NK-92 (cell line): Measurements from ENCODE around the gene PLD4.
"Not testable (repeated sequence)": the region's sequence is repeated elsewhere in the genome, so short reads cannot be mapped to it uniquely, and the experiment has no call there.

Experiments
- DNase-seq: peaks from one replicate; lab custom pipeline; 2025; ENCODE audit not compliant: unreplicated experiment; lab: John Stamatoyannopoulos, UW

The PLD4 gene, protein sequence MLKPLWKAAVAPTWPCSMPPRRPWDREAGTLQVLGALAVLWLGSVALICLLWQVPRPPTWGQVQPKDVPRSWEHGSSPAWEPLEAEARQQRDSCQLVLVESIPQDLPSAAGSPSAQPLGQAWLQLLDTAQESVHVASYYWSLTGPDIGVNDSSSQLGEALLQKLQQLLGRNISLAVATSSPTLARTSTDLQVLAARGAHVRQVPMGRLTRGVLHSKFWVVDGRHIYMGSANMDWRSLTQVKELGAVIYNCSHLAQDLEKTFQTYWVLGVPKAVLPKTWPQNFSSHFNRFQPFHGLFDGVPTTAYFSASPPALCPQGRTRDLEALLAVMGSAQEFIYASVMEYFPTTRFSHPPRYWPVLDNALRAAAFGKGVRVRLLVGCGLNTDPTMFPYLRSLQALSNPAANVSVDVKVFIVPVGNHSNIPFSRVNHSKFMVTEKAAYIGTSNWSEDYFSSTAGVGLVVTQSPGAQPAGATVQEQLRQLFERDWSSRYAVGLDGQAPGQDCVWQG

DNA sequence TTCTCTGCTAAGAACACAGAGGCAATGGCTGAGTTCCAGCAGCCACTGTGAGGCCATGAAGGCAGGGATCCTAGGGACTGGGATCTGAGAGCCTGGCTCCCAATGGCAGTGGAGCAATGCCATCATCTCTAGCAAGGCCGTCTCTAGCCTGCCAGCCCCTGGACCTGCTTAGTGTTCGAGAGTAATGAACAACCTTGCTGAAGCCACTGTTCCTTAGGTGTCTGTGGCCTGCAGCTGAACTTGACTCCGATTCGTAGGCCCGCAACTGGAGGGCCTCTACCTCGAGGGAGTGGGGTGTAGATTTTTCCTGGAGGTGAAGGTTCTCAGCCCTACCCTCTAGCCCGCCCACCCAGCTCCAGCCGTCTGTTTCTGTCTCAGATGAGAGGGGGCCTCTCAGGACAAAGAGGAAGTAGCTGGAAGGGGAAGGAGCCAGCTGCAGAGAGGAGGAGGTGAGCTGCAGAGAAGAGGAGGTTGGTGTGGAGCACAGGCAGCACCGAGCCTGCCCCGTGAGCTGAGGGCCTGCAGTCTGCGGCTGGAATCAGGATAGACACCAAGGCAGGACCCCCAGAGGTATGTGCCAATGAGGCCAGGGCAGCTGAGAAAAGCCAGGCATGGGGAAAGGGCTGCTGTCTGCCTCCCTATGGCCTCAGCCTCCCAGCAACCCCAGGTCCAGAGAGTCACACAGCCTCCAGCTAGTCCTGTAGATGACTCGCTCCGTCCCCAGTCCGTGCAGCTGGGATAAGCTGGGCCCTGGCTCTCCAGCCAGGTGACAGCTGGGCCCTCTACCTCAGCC, at the start of gene PLD4:
TSS of gene PLD4 (plus strand) at position 459 of the 793 bp plus-strand sequence. CDS start 2,262 bp downstream, outside the sequence.
- DNase-seq: no peak

DNA sequence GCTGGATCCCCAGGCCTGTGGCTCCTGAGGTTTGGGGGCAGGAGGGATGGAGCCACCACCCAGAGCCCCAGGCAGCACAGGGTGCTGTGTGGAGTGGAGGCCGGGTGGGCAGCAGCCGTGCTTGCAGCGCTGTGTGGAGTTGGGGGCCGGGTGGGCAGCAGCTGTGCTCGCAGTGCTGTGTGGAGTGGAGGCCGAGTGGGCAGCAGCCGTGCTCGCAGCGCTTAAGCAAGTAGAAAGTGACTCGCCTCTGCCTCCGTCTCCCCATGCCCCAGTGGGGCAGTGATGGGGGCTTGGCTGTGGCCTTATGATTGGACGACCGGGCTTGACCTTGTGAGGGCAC, 49.3 kb upstream of the PLD4 start:
- DNase-seq: no peak

DNA sequence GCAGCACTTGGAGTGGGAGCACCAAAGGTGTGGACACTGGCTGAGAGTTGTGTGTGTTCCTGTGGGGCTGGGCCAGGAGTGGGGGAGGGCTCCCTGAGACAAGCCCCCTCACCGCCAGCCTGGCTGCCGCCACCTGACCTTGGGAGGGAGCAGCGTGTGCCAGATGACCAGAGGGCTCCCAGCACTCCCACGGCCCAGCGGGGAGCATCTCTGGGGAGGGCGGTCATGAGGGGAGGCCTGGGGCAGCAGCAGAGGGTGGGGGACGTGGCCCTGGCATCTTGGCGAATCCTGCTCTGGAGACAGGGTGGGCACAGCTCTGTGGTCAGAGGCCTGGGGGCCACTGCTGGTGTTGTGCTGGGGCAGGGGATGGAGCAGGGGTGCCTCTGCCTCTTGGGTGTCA, 48.9 kb upstream of the PLD4 start:
- DNase-seq: no peak

DNA sequence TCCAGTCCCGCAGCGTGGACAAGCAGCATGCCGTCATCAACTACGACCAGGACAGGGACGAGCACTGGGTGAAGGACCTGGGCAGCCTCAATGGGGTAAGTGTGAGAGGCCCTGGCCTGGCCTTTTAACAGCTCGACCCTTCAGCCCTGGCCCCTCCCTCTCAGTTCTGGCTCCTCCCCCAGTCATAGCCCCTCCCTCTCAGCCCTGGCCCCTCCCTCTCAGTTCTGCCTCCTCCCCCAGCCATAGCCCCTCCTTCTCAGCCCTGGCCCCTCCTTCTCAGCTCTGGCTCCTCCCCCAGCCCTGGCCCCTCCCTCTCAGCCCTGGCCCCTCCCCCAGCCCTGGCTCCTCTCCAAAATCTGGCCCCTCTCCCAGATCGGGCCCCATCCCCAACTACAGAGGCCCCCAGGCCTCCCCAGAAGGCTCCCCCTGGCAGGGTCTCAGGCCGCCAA, 48.4 kb upstream of the PLD4 start:
- no peak for DNase-seq

DNA sequence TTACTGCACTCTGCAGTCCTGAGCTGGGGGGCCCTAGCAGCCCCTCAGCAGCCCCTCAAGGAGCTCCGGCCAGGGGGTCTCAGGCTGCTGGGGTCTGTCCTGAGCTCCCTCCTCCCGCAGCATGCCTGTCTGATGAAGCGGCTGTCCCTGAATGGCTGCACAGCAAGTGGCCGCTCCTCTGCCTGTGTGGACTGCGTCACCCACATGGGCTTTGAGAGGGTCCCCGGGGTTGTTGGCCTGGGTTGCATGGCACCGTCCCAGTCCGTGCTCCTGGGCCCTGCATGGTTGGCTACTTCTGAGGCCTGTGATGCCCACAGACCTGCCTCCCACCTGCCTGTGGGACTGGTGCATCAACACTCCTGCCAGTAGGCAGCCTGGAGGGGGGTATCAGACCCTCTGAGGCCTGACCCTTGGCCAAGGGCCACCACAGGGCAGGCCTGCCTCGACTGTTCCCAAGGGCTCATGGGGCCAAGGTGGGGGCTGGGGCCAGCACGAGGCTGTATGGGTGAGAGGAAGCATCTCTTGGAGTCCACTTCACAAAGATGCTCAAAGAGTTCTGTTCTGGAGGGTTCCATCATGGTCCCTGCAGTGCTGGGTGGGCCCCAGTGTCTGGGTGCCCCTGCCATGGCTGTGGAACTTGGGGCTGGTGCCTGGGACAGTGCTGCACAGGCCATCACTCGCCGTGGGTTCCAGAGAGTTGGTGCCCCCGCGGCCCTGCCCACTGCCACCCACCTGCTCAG, 47.4 kb upstream of the PLD4 start:
- no peak for DNase-seq

DNA sequence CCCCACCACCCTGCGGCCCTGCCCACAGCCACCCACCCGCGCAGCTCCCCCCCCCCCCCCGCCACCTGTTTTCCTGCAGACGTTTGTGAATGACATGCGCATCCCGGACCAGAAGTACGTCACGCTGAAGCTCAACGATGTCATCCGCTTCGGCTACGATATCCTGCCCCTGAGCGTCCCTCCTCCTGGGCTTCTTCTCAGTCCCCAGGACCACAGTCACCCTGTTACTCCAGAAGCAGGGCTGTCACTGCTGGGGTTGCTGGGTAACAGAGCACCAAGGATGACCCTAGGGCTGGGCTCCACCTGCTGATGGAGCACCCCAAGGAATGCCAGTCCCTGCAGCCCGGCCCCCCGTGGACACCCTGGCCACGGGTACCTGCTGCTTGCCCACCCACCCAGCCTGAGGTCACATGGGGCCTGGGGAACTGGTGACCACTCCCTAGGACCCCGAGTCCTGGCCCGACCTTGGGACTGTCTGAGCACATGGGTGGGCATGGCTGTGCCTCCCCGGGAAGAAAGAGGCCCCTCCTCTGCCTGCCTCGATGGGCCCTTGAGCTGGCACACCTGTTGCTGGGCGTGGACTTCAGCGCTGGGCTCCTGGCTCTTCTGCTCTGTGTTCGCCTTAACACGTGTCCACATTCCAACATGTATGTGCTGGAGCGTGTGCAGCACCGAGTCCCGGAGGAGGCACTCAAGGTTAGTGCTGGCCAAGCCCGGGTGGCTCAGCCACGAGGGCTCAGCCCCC, 46.7 kb upstream of the PLD4 start:
- DNase-seq: no peak

DNA sequence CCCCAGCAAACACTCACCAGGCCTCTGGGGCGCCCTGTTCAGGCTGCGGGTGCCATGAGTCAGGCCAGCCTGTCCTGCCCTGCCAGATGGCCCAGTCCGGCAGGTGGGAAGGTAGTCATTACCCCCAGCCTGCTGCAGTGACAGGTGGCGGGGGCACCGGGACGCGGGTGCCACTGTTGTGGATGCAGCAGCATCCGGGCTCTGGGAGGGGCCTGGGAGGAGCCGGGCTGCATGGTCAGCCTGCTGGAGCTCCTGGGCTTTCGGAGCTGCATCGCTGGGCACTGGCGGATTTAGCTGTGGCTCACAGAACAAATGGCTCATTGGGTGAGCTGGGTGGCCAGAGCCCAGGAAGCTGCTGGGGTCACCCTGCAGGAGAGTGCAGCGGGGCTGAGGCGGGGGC, 46.1 kb upstream of the PLD4 start:
- DNase-seq: no peak

DNA sequence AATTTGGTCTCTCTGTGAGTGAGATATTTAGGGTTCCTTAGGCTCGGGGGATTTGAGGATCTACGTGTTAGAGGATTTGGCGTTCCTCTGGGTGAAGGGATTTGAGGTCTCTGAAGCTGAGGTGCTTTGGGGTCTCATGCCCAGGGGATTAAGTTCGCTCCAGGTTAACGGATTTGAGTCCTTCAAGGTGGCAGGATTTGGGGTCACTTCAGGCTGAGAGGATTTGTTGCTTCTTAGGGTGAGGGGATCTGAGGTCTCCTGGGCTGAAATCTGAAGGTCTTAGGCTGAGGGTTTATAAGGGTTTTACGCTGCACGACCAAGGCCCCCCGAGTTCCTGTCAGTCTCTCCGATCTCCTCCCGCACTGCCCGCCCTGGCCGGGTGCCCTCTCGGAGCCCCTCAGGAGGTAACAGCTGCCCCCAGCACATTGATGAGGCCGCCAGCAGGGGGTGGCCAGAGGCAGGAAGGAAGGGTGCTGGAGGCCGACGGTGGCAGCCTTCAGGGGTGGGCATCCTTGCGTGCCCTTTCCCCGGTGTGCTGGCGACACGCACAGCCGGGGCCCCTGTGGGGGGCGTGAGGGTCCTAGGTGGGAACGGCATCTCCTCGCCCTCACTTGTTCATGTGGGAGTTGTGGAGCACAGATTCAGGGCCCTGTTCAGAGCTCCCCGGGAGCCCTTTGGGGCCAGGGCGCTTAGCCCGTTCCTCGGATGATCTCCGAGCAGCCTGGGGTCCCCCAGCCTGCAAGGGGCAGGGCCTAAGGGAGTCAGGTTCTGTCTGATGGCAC, 45.3 kb upstream of the PLD4 start:
- DNase-seq: no peak

DNA sequence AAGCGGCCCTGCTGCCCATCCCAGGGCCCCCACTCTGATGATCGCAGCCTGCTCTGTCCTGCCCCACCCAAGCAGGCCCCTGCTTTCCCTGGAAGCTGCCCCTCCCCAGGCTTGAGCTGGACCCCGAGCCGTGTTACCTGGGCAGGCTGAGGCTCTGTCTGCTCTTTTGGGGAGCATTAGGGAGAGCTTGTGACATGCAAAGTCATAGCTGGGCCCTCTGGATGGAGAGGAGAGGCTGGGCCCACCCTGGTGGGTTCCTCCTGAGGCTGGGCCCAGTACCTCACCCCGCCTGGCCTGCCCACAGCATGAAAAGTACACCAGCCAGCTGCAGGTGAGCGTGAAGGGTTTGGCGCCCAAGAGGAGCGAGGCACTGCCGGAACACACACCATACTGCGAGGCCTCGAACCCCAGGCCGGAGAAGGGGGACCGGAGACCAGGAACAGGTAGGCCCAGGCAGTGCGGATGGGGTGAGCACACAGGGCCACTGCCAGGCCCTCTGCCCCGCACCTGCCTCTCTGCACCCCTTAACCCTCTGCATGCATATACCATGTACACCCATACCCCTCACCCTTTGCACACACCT, 44.6 kb upstream of the PLD4 start:
- DNase-seq: no peak

DNA sequence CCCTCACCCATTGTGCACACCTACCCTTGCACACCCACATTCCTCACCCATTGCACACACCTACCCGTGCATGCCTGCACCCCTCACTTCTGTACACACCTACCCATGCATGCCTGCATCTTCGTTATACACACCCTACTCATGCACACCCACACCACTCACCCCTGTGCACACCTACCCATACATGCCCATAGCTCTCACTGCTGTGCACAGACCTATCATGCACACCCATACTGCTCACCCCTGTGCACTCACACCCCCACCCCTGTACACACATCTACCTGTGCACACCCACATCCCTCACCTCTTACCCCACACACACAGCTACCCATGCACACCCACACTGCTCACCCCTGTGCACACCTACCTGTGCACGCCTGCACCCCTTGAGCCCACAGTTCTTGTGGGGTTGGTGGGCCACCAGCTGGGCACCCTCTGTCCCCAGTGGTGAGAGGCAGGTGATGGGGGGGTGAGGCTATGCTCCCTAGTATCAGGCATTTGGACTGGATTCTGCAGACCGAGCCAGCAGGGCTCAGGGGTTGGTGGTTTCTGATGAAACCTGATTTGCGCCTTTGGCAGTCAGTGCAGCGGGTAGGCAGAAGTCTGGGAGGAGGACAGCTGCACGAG, 44.0 kb upstream of the PLD4 start:
- no peak for DNase-seq

DNA sequence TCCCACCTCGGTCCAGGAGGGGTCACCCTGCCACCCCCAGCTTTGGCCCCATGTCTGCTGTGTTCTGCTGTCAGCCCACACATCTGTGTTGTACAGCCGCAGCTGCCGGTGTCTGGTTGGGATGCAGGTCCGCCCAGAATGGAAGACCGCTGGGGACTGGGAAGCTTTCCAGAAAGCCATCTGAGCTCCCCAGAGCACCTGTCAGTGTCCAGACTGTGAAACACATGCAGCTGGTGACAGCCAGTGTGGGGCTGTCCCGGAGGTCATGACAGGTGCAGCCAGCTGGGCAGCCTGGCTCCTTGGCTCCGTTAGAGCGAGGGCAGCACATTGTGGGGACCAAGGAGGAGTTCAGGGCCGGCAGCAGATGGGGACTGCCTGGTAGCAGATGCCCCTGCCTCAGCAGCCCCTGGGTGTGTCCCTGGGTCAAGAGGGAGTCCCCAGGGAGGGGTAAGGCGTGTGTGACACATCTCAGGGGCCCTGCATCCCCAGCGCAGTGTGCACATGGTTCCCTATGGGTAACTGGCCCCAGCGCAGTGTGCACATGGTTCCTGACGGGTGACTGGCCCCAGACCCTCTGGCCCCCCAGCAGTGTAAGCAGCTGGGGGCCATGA, 43.2 kb upstream of the PLD4 start:
- DNase-seq: no peak

DNA sequence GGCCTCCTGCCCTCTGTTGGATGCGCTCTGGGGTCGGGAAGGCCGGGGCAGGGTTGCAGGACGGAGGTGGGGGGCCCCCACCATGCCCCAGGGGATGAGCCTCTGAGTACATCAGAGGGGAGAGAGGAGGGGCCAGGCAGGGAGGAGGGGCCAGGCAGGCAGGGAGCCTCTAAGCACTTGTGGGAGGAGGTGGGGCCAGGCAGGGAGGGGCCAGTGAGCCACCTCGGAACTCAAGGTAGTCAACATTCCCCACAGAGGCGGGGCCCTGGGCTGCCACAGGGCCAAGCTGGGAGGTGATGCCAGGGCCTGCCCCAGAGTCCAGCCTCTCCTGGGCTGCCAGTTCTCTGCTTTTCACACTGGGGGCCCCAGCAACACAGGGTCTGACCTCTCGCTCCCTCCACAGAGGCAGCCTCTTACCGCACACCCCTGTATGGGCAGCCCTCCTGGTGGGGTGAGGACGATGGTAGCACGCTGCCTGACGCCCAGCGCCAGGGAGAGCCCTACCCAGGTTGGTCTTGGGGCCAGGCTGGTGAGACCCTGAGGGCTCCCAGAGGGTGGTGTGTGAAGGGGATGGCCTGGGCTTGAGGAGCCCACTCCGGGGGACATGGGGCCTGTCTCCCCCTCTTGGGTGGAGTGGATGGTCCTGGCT, 42.2 kb upstream of the PLD4 start:
- no peak for DNase-seq

DNA sequence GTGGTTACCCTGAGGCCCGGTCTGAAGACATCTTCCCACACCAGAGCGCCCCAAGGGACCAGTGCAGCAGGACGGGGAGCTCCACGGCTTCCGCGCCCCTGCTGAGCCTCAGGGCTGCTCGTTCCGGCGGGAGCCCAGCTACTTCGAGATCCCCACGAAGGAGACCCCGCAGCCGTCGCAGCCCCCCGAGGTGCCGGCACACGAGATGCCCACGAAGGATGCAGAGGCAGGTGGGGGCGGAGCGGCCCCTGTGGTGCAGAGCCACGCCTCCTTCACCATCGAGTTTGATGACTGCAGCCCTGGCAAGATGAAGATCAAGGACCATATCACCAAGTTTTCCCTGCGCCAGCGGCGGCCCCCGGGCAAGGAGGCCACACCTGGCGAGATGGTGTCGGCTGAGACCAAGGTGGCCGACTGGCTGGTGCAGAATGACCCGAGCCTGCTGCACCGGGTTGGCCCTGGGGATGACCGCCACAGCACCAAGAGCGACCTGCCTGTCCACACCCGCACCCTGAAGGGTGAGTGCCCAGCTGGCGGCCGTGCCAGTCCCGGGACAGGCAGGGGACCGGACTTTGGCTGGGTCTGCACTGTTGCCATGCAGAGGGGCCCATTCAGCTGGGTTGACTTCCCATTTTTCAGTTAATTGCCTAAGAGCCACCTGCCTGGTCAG, 41.6 kb upstream of the PLD4 start:
- DNase-seq: no peak

DNA sequence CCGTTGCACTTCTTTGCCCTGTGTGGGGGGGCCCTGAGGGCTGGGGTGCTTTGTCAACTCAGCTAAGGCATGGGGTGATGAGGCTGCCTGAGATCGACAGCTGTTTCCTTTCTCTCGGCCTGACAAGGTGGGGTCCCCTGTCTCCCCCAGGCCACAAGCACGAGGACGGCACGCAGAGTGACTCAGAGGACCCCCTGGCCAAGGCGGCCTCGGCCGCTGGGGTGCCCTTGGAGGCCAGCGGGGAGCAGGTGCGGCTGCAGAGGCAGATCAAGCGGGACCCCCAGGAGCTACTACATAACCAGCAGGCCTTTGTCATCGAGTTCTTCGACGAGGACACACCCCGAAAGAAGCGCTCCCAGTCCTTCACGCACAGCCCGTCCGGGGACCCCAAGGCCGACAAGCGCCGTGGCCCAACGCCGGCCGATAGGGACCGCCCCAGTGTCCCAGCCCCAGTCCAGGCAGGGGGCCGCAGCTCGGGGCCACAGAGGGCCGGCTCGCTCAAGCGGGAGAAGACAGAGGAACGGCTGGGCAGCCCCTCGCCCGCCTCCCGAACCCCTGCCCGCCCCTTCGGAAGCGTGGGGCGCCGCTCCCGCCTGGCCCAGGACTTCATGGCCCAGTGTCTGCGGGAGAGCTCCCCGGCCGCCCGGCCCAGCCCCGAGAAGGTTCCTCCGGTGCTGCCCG, 40.9 kb upstream of the PLD4 start:
- DNase-seq: no peak

DNA sequence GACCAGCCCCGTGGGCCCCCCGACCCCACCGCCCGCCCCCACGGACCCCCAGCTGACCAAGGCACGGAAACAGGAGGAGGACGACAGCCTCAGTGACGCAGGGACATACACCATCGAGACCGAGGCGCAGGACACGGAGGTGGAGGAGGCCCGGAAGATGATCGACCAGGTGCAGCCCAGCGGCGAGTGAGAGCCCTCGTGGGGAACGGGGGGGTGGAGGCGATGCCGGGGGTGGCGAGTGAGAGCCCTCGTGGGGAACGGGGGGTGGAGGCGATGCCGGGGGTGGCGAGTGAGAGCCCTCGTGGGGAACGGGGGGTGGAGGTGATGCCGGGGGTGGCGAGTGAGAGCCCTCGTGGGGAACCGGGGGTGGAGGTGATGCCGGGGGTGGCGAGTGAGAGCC, 40.3 kb upstream of the PLD4 start:
- DNase-seq: not testable (repeated sequence)

DNA sequence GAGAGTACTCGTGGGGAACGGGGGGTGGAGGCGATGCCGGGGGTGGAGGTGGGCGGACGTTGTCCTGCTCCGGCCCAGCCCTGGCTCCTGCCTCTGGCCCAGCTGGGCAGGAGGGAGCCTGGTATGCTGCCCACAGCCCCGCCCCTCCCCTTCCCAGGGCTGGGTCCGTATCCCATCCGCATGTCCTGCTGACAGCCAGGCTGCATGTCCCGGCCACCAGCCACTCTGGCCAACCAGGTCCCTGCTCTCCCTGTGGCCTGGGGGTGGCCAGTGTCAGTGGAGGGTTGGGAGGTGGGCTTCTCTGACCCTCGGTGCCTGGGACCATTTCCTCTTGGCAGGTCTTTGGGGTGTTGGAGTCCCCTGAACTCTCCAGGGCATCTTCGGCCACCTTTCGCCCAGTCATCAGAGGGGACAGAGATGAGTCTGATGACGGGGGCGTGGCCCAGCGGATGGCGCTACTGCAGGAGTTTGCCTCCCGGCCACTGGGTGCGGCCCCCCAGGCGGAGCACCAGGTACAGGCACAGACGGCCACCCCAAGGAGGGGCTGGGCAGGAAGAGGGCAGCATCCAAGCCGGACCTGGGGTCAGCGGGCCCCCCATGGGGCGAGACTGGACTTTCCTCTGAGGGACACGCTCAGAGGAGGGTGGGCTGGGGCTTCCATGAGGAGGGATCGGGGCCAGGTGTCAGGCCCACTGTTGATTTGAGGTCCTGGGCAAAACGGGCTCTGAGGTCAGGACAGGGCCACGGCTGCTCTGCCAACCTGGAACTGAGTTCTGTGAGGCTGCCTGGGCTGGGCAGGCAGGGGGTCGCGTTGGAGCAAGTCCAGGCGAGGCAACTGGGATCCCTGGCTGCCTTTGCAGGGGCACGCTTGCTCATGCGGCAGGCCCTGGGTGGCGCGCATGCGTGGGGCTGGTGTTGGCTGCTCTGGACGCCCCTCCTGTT, 39.4 kb upstream of the PLD4 start:
- no peak for DNase-seq
